Measurements from ENCODE around the gene TIMELESS.
"Not testable (repeated sequence)": the region's sequence is repeated elsewhere in the genome, so short reads cannot be mapped to it uniquely, and the experiment has no call there.

- TF ChIP-seq, protein P1, sequence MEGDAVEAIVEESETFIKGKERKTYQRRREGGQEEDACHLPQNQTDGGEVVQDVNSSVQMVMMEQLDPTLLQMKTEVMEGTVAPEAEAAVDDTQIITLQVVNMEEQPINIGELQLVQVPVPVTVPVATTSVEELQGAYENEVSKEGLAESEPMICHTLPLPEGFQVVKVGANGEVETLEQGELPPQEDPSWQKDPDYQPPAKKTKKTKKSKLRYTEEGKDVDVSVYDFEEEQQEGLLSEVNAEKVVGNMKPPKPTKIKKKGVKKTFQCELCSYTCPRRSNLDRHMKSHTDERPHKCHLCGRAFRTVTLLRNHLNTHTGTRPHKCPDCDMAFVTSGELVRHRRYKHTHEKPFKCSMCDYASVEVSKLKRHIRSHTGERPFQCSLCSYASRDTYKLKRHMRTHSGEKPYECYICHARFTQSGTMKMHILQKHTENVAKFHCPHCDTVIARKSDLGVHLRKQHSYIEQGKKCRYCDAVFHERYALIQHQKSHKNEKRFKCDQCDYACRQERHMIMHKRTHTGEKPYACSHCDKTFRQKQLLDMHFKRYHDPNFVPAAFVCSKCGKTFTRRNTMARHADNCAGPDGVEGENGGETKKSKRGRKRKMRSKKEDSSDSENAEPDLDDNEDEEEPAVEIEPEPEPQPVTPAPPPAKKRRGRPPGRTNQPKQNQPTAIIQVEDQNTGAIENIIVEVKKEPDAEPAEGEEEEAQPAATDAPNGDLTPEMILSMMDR (IDR thresholded peaks at IDR 0.05) = not testable (repeated sequence)
- not testable (repeated sequence) for TF ChIP-seq POLR2A (IDR thresholded peaks at IDR 0.05; ENCODE audit: low read depth); POLR2AphosphoS5 (IDR thresholded peaks at IDR 0.05)
Measured at GRCh38 chr12:56399466-56399865, 49.8 kb downstream of the TIMELESS start.
